Neural progenitor cell (in vitro differentiated cells): Measurements from ENCODE around the gene TMEM45B.
"Not testable (repeated sequence)": the region's sequence is repeated elsewhere in the genome, so short reads cannot be mapped to it uniquely, and the experiment has no call there.

Experiments
- CTCF ChIP-seq: fragments of 200-600 bp; sonication (generic); IDR thresholded peaks from 2 replicates; pipeline ENCODE4 v1.5.1; 2017; ENCODE audit warnings: antibody characterized with exemption, mild to moderate bottlenecking
- EZH2 ChIP-seq: fragments of 200-600 bp; sonication (generic); IDR thresholded peaks from 2 replicates; pipeline ENCODE4 v1.6.1; 2017; ENCODE audit warnings: antibody characterized with exemption, mild to moderate bottlenecking, moderate library complexity
- EZH2phosphoT487 ChIP-seq: fragments of 200-600 bp; sonication (generic); IDR thresholded peaks from 2 replicates; pipeline ENCODE4 v1.6.1; 2017; ENCODE audit warnings: antibody characterized with exemption

DNA sequence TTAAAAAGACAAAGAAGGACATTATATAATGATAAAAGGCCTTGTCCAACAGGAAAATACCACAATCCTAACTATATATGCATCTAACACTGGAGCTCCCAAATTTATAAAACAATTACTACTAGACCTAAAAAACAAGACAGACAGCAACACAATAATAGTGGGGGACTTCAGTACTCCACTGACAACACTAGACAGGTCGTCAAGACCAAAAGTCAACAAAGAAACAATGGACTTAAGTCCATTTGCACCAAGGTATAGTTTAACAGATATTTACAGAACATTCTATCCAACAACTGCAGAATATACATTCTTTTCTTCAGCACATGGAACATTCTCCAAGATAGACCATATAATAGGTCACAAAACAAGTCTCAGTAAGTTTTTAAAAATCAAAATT is 15.5 kb upstream of the TMEM45B start:
- TF ChIP-seq CTCF, EZH2phosphoT487, EZH2: not testable (repeated sequence)
